CD4-positive, alpha-beta T cell treated with Interleukin-6 for 4 hours (primary cell): ENCODE data around the gene PRDM15.

Experiments
- DNase-seq: peaks from one replicate; pipeline ENCODE4 v3.0.0-alpha.2; 2020; ENCODE audit warnings: mixed read lengths

The PRDM15 gene

GRCh38 chr21:41760411-41760810 lies 118.7 kb downstream of the PRDM15 start:
- DNase-seq = no peak

GRCh38 chr21:41759926-41760325 lies 119.2 kb downstream of the PRDM15 start:
- no peak for DNase-seq

- DNase-seq = no peak
These were observed 119.8 kb downstream of the PRDM15 start for GRCh38 chr21:41759214-41759840.

GRCh38 chr21:41758550-41758949 lies 120.6 kb downstream of the PRDM15 start:
- no peak for DNase-seq

GRCh38 chr21:41755934-41756773 lies 123.0 kb downstream of the PRDM15 start:
- no peak for DNase-seq

GRCh38 chr21:41755258-41755933 lies 123.7 kb downstream of the PRDM15 start:
- no peak for DNase-seq

GRCh38 chr21:41754479-41754891 lies 124.7 kb downstream of the PRDM15 start:
- DNase-seq = no peak

GRCh38 chr21:41753006-41753898 lies 125.9 kb downstream of the PRDM15 start:
- no peak for DNase-seq

- no peak for DNase-seq
These were observed 126.9 kb downstream of the PRDM15 start for GRCh38 chr21:41752231-41752681.

GRCh38 chr21:41751611-41752011 lies 127.5 kb downstream of the PRDM15 start:
- no peak for DNase-seq

- DNase-seq = no peak
These were observed 128.5 kb downstream of the PRDM15 start for GRCh38 chr21:41750532-41751151.

- DNase-seq = no peak
These were observed 129.1 kb downstream of the PRDM15 start for GRCh38 chr21:41750051-41750450.

- DNase-seq = no peak
These were observed 129.9 kb downstream of the PRDM15 start for GRCh38 chr21:41749286-41749685.
